HG02759 (cell line): ENCODE results near the gene FAM187B.
A peak's percentile ranks its signal among the peaks of the same experiment; 100 is the strongest.

Experiments used
- ATAC-seq: cut with Tn5 transposase; IDR thresholded peaks from one replicate; pipeline ENCODE4 v1.9.1; 2021; ENCODE audit warnings: mild to moderate bottlenecking, moderate library complexity; ENCODE audit not compliant: unreplicated experiment

Gene FAM187B

GRCh38 chr19:35228177-35228930 is at the start of gene FAM187B:
Gene FAM187B, minus strand, starts transcription at chr19:35228739. Its CDS starts 59 bp downstream, at chr19:35228680.
- no peak for ATAC-seq

- ATAC-seq = no peak
These were observed 48.3 kb upstream of the FAM187B start for GRCh38 chr19:35276706-35277281.

GRCh38 chr19:35274323-35274722 is 45.8 kb upstream of the FAM187B start:
- no peak for ATAC-seq

GRCh38 chr19:35273686-35274259 is 45.2 kb upstream of the FAM187B start:
- ATAC-seq = no peak

- no peak for ATAC-seq
These were observed 44.6 kb upstream of the FAM187B start for GRCh38 chr19:35272954-35273649.

GRCh38 chr19:35272122-35272719 is 43.7 kb upstream of the FAM187B start:
- no peak for ATAC-seq

- no peak for ATAC-seq
These were observed 43.0 kb upstream of the FAM187B start for GRCh38 chr19:35271546-35271945.

- no peak for ATAC-seq
These were observed 41.9 kb upstream of the FAM187B start for GRCh38 chr19:35270381-35270811.

- peak; percentile 59 for ATAC-seq
These were observed 41.0 kb upstream of the FAM187B start for GRCh38 chr19:35269438-35270117.

- peak; percentile 32 for ATAC-seq
These were observed 40.2 kb upstream of the FAM187B start, which contains the start of gene USF2 for GRCh38 chr19:35268536-35269437. Gene USF2, plus strand, starts transcription at chr19:35268962. Its CDS starts 140 bp downstream, at chr19:35269102.

- peak; percentile 52 for ATAC-seq
These were observed 39.4 kb upstream of the FAM187B start for GRCh38 chr19:35267818-35268535.

GRCh38 chr19:35267353-35267817 is 38.8 kb upstream of the FAM187B start:
- ATAC-seq = no peak

- ATAC-seq = no peak
These were observed 38.2 kb upstream of the FAM187B start for GRCh38 chr19:35266520-35267352.

- ATAC-seq = no peak
These were observed 37.5 kb upstream of the FAM187B start for GRCh38 chr19:35265900-35266519.

- ATAC-seq = no peak
These were observed 36.8 kb upstream of the FAM187B start for GRCh38 chr19:35265126-35265899.

- no peak for ATAC-seq
These were observed 36.0 kb upstream of the FAM187B start for GRCh38 chr19:35264268-35265125.
